Glomerular visceral epithelial cell (primary cell): ENCODE data around the gene GRID1.
A peak's percentile ranks its signal among the peaks of the same experiment; 100 is the strongest.

Experiments
- DNase-seq: peaks from one replicate; pipeline ENCODE4 v3.0.0-alpha.2; 2016; ENCODE audit errors: extremely low spot score

GRID1 gene

GRCh38 chr10:86370006-86370585 lies 3.5 kb upstream of the GRID1 start:
- DNase-seq: no peak

GRCh38 chr10:86368987-86369386 lies 2.4 kb upstream of the GRID1 start:
- no peak for DNase-seq

GRCh38 chr10:86368046-86368445 lies 1.5 kb upstream of the GRID1 start:
- no peak for DNase-seq

- DNase-seq: no peak
Observed at GRCh38 chr10:86367152-86367951, 757 bp upstream of the GRID1 start.

- DNase-seq: no peak
Observed at GRCh38 chr10:86366902-86367151, 232 bp upstream of the GRID1 start.

GRCh38 chr10:86365346-86366032 lies 1.1 kb downstream of the GRID1 start:
- no peak for DNase-seq

- DNase-seq: no peak
Observed at GRCh38 chr10:86364491-86365345, 1.9 kb downstream of the GRID1 start.

- no peak for DNase-seq
Observed at GRCh38 chr10:86363833-86364490, 2.6 kb downstream of the GRID1 start.

- DNase-seq: peak; percentile 11
Observed at GRCh38 chr10:86363184-86363832, 3.3 kb downstream of the GRID1 start.

- DNase-seq: no peak
Observed at GRCh38 chr10:86362586-86363183, 3.9 kb downstream of the GRID1 start.

- no peak for DNase-seq
Observed at GRCh38 chr10:86362129-86362527, 4.5 kb downstream of the GRID1 start.

- no peak for DNase-seq
Observed at GRCh38 chr10:86361156-86362128, 5.2 kb downstream of the GRID1 start.

GRCh38 chr10:86360657-86361056 lies 5.9 kb downstream of the GRID1 start:
- no peak for DNase-seq

- no peak for DNase-seq
Observed at GRCh38 chr10:86359954-86360353, 6.6 kb downstream of the GRID1 start.

- DNase-seq: no peak
Observed at GRCh38 chr10:86359111-86359510, 7.5 kb downstream of the GRID1 start.

- DNase-seq: no peak
Observed at GRCh38 chr10:86357676-86358075, 8.9 kb downstream of the GRID1 start.

- DNase-seq: no peak
Observed at GRCh38 chr10:86357041-86357440, 9.6 kb downstream of the GRID1 start.

- no peak for DNase-seq
Observed at GRCh38 chr10:86356296-86356695, 10.3 kb downstream of the GRID1 start.

GRCh38 chr10:86355571-86356038 lies 11.0 kb downstream of the GRID1 start:
- no peak for DNase-seq
